HG02588 (cell line): ENCODE measurements around the gene PPP1R15A.
"Not testable (repeated sequence)": the region's sequence is repeated elsewhere in the genome, so short reads cannot be mapped to it uniquely, and the experiment has no call there.

Source experiments
- ATAC-seq: cut with Tn5 transposase; IDR thresholded peaks from one replicate; pipeline ENCODE4 v1.9.1; 2021; ENCODE audit warnings: mild to moderate bottlenecking, moderate library complexity; ENCODE audit not compliant: unreplicated experiment

Gene PPP1R15A

DNA sequence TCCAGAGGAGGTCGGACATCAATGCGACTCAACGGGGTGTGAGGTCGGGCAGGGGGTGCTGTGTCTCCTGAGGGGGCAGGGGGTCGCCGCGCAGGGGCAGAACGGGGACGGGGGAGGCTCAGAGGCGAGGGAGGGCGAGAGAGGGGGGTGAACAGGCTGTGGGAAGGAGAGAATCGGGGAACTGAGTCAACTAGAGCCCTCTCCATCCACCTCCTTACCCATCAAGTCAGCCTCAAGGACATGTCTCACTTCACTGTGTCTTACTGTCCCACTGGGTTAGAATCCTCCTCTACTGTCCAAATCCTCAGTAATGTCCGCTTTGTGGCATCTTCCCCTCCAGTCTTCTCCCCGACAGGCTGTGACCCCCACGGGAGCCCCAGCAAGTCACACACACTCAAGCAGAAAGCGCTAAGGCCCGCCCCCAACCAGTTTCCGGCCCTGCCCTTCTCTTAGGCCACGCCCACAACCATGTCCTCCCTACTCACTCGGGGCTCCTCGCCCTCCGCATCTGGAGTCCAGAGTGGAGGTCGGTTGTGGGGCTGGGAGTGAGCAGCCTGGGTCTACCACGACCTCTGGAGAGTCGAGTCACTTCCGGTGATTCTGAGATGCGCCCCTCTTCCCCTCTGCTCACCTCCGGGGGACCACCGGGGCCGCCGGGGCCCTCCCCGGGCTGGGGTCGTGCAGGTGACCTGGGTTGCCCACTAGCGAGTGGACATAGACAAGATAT, 13.1 kb upstream of the PPP1R15A start:
- no peak for ATAC-seq

DNA sequence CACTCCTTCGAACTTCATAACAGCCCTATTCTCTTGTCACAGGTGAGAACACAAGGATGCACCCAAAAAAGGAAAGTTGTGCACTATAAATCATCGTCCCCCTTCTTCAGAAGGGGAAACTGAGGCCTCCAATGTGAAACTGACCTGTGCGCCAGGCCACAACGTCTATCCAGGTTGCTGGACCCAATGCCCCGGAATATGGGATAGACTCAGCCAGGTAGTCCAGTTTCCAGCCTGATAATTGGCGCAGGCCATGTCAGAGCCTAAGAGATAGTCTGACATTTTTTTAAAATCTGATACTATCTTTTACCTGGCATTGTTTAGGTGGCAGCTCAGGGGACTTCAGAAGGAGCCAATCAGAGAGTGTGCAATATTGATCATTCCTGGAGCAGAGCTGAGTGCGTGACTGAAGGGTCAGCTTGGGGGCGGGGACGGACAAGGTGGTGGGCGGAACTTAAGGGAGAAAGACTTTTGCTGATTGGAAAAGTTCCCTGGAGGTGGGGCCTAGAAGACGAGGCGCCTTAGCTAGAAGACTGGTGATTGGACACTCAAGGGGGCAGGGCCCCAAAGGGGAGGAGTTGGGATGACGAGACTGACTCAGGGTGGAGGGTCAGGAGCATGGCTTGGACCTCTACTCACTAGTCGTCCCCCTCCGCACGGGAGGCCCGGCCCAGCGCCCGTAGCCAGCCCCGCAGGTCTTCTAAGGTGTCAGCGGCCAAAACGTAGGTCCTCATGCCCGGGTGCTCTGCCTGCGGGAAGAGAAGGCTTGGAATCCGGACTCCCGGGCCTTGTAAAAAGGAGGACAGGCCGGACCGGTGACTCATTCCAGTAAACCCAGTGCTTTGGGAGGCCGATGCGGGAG, 12.3 kb upstream of the PPP1R15A start:
- ATAC-seq = no peak

DNA sequence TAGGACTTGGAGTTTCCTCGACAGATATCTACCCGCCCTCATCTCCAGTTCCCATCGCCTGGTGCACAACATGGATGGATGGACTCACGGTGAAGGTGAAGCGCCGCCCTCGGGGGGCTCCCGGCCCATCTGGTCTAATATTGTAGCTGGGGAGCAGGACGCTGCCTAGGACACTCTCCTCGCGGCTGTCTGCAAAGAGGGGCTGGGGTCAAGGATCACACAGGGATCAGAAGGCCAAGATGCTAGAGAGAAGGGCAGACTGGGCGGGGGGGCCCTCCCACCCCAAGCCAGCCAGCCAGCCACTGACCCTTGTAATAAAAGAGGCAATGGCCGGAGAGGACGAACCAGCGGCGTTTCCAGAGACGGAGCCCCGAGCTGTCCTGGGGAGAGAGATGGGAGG, 10.9 kb upstream of the PPP1R15A start:
- ATAC-seq = no peak

DNA sequence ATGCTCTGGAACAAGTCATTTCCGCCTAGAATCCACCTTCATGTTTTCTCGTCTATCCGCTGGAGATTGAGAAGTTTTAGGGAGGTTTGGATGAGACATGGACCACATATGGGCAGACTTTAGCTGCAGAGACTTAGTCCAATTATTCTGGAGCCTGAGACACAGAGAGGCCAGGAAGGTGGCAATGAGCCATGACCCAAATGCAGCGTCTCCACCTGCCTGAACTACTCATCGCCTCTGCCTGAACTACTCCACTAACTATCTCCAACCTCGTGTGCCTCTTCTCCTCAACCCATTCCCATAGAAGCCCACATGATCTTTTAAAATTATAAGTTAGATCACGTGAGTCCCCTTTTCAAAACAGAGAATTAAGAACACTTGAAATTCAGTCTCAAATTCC, 9.4 kb upstream of the PPP1R15A start:
- no peak for ATAC-seq

DNA sequence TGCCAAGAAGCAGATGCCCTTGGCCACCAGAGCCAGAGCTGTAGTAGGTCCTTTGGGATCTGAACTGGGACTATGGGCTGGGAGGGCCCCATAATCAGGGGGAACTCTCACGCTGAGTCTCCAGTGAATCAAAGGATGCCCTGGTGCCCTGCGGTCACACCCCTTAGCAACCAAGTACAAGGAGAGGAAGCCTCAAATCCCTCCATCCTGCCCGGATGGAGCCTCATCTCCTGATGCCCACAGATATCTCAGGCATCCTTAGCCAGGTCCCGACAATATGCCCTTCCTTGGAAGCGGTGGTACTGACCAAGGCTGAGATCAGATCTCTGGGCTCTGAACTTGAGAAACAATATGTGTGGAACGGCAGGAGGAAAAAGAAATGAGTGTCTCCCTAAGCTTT, 5.5 kb upstream of the PPP1R15A start:
- no peak for ATAC-seq

DNA sequence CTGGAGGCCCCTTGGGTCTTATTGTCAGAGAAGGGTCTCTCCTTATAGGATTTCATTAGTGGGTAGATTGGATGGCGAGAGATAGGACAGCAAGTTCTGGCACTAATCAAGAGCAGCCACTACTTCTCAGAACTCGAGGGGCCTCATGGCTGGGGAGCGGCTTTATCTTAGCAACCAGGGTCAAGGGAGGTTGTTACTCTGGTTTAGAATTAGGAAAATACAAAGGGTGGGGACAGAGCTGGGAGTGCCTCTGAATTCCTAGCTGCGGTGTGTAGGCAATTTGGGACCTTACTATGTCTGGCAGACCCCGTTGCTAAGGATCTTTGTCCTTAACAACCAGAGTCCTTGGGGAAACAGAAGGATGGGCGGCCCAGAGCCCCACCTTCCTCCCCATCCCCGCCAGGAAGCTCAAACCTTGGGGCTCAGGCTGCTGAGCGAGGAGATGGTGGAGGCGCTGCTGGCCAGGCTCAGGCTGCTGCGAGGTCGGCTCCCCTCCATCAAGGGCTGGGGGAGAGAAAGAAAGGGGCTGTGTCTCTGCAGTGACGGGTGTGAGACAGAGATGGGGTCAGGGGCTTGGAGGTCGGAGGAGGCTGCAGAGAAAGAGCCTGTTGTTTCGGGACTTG, 5.0 kb upstream of the PPP1R15A start:
- no peak for ATAC-seq

DNA sequence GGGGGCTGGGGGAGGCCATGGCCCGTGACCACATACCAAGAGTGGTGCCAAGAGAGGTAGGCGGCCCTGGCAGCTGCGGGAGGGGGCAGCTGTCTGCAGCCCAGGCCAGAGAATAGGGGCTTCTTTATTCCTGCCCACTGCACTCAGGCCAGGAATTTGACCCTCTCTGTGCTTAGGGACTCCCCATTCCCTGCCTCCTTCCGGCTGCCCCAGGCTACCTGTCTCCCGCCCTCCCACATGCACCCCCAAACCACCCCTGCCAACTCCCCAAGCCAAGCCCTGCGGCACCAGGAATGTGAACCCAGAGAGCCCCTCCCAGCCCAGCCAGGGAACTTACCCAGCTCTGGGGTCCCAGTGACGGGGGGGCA, 4.5 kb upstream of the PPP1R15A start:
- ATAC-seq = no peak

DNA sequence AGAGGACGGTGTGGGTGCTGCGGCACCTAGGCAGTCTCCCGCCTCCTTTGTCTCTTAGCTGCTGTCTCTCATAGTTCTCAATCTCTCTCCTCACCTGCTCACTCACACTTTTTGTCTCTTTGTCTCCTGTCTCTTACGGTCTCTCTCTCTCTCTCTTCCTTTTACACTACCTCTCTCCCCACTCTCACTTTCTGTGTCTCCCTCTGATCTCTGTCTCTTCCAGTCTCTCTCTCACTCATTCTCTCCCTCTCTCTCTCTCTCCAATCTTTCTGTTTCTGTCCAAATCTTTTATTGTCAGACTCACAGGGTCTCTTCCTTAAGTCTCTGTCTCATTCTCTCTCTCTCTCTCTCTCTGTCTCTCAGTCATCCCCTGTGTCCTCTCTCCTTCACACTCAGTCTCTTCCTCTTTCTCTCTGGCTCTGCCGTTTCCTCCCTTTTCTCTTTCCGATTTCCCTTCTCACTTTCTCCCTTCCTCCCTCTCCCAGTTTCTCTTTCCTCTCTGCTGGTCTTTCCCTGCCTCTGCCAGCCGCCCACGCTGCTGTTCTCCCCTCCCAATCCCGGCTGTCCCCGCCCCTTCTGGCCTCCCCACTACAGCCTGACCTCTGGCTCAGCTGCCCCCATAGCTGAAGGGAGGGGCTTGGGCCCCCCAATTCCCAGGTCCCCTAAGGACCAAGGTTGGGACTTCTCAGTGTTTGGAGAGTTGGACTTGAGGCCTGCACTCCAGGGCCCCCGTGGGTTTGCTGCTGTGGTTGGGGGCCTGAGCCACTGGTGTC, 3.9 kb upstream of the PPP1R15A start, which contains the start of gene PLEKHA4:
Gene PLEKHA4, minus strand, starts transcription at position 504 of the 773 bp plus-strand sequence. CDS start 997 bp downstream, outside the sequence.
- ATAC-seq = no peak

DNA sequence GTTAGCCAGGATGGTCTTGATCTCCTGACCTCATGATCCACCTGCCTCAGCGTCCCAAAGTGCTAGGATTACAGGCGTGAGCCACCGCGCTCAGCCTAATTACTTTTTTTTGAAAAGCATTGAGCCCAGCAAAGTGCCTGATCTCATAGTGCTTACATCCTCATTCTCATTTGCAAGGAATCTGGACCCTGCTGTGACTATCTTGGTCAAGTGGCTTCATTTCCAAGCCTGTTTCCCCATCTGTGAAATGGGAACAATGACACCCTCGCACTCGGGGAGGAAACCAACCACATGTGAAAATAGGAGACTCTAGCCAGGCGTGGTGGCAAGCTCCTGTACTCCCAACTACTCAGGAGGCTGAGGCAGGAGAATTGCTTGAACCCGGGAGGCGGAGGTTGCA, 2.2 kb upstream of the PPP1R15A start:
- no peak for ATAC-seq

DNA sequence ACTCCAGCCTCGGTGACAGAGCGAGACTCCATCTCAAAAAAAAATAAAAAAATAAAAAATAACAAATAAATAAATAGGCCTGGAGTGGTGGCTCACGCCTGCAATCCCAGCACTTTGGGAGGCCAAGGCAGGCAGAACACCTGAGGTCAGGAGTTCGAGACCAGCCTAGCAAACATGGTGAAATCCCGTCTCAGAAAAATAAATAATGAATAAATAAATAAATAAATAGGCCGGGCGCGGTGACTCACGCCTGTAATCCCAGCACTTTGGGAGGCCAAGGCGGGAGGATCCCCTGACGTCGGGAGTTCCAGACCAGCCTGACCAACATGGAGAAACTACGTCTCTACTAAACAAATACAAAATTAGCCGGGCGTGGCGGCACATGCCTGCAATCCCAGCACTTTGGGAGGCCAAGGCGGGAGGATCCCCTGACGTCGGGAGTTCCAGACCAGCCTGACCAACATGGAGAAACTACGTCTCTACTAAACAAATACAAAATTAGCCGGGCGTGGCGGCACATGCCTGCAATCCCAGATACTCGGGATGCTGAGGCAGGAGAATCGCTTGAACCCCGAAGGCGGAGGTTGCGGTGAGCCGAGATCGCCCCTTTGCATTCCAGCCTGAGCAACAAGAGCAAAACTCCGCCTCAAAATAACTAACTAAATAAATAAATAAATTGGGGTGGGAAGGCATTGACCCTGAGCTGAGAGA, 595 bp upstream of the PPP1R15A start:
- not testable (repeated sequence) for ATAC-seq

DNA sequence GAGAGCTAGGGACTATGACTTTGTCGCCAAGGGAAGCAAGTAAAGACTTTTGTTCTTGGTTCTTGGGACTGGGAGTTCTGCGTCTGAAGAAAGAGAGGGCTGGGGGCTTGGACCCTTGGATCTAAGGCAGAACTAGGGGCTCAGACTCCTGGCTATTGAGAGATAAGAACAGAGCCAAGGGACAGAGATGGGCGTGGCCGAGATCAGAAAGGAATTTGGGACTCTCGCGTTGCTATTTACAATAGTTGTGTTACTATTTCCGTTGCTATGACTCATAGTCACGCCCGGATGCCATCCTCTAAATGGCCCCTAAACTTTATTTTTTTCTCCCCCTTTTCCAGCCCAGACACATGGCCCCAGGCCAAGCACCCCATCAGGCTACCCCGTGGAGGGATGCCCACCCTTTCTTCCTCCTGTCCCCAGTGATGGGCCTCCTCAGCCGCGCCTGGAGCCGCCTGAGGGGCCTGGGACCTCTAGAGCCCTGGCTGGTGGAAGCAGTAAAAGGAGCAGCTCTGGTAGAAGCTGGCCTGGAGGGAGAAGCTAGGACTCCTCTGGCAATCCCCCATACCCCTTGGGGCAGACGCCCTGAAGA, 759 bp downstream of the PPP1R15A start:
- no peak for ATAC-seq

DNA sequence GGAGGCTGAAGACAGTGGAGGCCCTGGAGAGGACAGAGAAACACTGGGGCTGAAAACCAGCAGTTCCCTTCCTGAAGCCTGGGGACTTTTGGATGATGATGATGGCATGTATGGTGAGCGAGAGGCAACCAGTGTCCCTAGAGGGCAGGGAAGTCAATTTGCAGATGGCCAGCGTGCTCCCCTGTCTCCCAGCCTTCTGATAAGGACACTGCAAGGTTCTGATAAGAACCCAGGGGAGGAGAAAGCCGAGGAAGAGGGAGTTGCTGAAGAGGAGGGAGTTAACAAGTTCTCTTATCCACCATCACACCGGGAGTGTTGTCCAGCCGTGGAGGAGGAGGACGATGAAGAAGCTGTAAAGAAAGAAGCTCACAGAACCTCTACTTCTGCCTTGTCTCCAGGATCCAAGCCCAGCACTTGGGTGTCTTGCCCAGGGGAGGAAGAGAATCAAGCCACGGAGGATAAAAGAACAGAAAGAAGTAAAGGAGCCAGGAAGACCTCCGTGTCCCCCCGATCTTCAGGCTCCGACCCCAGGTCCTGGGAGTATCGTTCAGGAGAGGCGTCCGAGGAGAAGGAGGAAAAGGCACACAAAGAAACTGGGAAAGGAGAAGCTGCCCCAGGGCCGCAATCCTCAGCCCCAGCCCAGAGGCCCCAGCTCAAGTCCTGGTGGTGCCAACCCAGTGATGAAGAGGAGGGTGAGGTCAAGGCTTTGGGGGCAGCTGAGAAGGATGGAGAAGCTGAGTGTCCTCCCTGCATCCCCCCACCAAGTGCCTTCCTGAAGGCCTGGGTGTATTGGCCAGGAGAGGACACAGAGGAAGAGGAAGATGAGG, 1.5 kb downstream of the PPP1R15A start:
- ATAC-seq = no peak

DNA sequence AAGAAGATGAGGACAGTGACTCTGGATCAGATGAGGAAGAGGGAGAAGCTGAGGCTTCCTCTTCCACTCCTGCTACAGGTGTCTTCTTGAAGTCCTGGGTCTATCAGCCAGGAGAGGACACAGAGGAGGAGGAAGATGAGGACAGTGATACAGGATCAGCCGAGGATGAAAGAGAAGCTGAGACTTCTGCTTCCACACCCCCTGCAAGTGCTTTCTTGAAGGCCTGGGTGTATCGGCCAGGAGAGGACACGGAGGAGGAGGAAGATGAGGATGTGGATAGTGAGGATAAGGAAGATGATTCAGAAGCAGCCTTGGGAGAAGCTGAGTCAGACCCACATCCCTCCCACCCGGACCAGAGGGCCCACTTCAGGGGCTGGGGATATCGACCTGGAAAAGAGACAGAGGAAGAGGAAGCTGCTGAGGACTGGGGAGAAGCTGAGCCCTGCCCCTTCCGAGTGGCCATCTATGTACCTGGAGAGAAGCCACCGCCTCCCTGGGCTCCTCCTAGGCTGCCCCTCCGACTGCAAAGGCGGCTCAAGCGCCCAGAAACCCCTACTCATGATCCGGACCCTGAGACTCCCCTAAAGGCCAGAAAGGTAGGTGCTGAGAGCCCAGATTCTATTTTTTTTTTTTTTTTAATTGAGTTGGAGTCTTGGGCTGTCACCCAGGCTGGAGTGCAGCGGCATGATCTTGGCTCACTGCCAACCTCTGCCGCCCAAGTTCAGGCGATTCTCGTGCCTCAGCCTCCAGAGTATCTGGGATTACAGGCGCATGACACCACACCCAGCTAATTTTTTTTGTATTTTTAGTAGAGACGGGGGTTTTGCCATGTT, 2.3 kb downstream of the PPP1R15A start:
- no peak for ATAC-seq

DNA sequence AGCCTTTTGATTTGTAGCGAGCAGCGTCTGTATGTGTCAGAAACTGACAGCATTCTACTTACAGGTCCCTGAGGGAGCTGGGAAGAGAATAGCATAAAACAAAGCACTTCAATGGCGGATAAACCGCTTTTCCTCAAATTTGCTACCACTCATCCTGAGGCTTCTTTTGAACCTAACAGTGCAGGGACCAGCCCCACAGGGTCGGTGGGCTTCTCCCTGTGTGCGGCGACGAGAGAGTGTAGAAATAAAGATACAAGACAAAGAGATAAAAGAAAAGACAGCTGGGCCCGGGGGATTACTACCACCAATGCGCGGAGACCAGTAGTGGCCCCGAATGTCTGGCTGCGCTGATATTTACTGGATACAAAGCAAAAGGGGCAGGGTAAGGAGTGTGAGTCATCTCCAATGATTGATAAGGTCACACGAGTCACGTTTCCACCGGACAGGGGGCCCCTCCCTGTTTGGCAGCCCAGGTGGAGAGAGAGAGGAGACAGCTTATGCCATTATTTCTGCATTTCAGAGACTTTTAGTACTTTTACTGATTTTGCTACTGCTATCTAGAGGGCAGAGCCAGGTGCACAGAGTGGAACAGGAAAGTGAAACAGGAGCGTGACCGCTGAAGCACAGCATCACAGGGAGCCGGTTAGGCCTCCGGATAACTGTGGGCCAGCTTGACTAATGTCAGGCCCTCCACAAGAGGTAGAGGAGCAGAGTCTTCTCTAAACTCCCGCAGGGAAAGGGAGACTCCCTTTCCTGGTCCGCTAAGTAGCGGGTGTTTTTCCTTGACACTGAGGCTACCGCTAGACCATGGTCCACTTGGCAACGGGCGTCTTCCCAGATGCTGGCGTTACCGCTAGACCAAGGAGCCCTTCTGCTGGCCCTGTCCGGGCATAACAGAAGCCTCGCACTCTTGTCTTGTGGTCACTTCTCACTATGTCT, 4.1 kb downstream of the PPP1R15A start:
- not testable (repeated sequence) for ATAC-seq

DNA sequence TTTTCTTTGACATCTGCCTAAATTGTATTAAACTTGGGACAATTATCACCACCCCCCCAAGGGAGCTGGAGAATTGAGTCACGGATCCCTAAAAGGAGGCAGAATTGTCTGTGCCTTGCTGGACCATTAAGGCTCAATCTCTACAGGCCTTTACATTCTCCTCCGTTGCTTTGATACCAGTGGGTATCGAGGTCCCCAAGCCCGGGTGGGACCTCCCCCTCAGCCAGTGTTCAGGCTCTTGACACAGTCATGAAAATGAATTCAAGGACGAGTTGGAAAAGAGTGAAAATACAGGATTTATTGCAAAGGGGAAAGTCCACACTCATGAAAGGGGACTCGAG, 5.6 kb downstream of the PPP1R15A start:
- no peak for ATAC-seq

DNA sequence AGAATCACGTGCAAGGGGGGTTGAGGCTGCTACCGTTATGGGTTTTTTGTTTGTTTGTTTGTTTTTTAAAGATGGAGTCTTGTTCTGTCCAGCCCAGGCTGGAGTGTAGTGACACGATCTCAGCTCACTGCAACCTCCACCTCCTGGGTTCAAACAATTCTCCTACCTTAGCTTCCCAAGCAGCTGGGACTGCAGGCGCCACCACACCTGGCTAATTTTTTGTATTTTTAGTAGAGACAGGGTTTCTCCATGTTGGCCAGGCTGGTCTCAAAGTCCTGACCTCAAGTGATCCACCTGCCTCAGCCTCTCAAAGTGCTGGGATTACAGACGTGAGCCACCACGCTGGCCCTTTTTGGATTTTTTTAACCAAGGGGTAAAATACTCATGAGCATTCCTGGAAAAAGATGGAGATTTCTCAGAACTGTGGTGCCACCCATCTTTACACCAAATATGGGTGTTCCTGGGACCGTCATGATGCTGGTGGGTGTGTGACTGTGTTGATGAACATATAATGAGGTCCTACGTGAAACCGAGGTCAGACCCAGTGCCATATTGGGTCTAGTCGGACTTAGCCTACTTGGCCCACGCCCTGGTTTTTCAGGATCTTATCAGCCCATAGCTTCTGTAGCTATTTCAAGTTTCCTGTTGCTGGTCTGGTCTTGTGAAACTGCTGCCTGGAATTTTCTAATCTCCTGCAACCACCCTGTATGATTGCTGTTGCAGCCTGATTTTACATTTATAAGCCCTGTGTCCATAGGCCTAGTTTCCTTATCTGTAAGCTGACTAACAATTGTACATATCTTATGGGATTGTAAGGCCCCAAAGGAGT, 6.2 kb downstream of the PPP1R15A start:
- ATAC-seq = no peak
